Stomach (tissue), 9 donors: Measurements from ENCODE around the gene CPXM2. TPM values are rescaled to one million over a fixed set of nuclear protein-coding genes. Genes with fewer than 3 reads are reported as not detected.

Experiments
- DNase-seq, 2 donors: peaks; one replicate each; pipeline versions ENCODE4 v3.0.0 to v3.0.0-alpha.2; 2013 to 2019
- H3K27ac ChIP-seq, 5 donors: fragments of 200-600 bp in 4 of 5; sonication (generic) in 4 of 5; one replicate each; pipeline ENCODE4 v1.5.1; 2013 to 2019; ENCODE audit warnings: mild to moderate bottlenecking in 1 of 5, moderate library complexity in 1 of 5
- H3K27me3 ChIP-seq, 3 donors: fragments of 200-600 bp; sonication (generic); one replicate each; pipeline ENCODE4 v1.5.1; 2017 to 2019; ENCODE audit warnings: mixed run types in 1 of 3
- H3K36me3 ChIP-seq, 4 donors: fragments of 200-600 bp; sonication (generic); 1 replicate in 3 of 4; 2 replicates in 1 of 4; pipeline ENCODE4 v1.5.1; 2016 to 2019
- H3K4me1 ChIP-seq, 4 donors: fragments of 200-600 bp; sonication (generic); one replicate each; pipeline ENCODE4 v1.5.1; 2016 to 2019
- H3K4me3 ChIP-seq, 4 donors: fragments of 200-600 bp; sonication (generic) in 3 of 4; one replicate each; pipeline ENCODE4 v1.5.1; 2016 to 2019; ENCODE audit warnings: mild to moderate bottlenecking in 1 of 4
- H3K9me3 ChIP-seq, 4 donors: fragments of 200-600 bp; sonication (generic); one replicate each; pipeline ENCODE4 v1.5.1; 2016 to 2019
- CTCF ChIP-seq, 7 experiments: fragments of 450-650 bp in 4 of 7; fragments of 200-600 bp in 3 of 7; sonication (generic) in 3 of 7; IDR thresholded peaks; one replicate each; pipeline ENCODE4 v1.5.1; 2016 to 2019; ENCODE audit warnings: antibody characterized with exemption in 7 of 7, control low read depth in 2 of 7, mild to moderate bottlenecking in 1 of 7
- EP300 ChIP-seq: sonication (generic); formaldehyde crosslinking; IDR thresholded peaks from one replicate; pipeline ENCODE4 v1.6.1; 2017; ENCODE audit warnings: antibody characterized with exemption
- POLR2A ChIP-seq, 4 donors: fragments of 450-650 bp; IDR thresholded peaks; one replicate each; pipeline ENCODE4 v1.6.1; 2016; ENCODE audit warnings: antibody characterized with exemption in 4 of 4, control low read depth in 2 of 4, mild to moderate bottlenecking in 1 of 4, moderate library complexity in 1 of 4
- POLR2AphosphoS5 ChIP-seq, 3 donors: sonication (generic); formaldehyde crosslinking; IDR thresholded peaks; one replicate each; pipeline ENCODE4 v1.6.1; 2016; ENCODE audit warnings: antibody characterized with exemption in 3 of 3
- WGBS, 5 donors: extraction: QIAGEN DNeasy Blood & Tissue Kit in 3 of 5; methylation state at CpG; one replicate each; pipeline versions ENCODE4 v1.1.5 to v1.1.7; 2013 to 2018; 5-methylcytosine and 5-hydroxymethylcytosine counted together
- intact Hi-C: fragments of 100-400 bp; cut with DNase I; formaldehyde crosslinking; loops from one replicate; pipeline ENCODE4 v1.15.1; 2023; ENCODE audit warnings: low total_unique reads
- polyA plus RNA-seq, 3 donors: library from polyadenylated mRNA; stranded (reverse); fragments of 200-250 nt; gene quantifications; one replicate each; pipeline ENCODE4 v1.2.3, GENCODE V29; 2013
- total RNA-seq, 5 donors: library from RNA; depleted of rRNA; stranded (reverse); fragments of >200 nt; gene quantifications; one replicate each; pipeline versions ENCODE4 v1.1.0 to v1.2.3, GENCODE V29; 2014 to 2016
- donor health status: healthy with polysubstance abuse.
- donor health status: Bipolar disorder and iron deficiency.
- donor health status: healthy.

CPXM2 gene
- total and polyA plus RNA-seq, 8 donors, result 0.46 to 33.5 (median 9.9) TPM

GRCh38 chr10:123862421-123863182 is 29.0 kb downstream of the CPXM2 start:
- no peak overlapping the region for H3K4me3 ChIP-seq
- TF ChIP-seq EP300 (no peak), POLR2A (IDR thresholded peaks at IDR 0.05) (no peak), CTCF (IDR thresholded peaks at IDR 0.05) (no peak), POLR2AphosphoS5 (IDR thresholded peaks at IDR 0.05) (no peak)
- intact Hi-C loops, result no loop called here

GRCh38 chr10:123860856-123861255 is 30.8 kb downstream of the CPXM2 start:
- no peaks in the 10 kb centered on the region for H3K9me3 ChIP-seq
- WGBS, 5 donors, result 76 to 86% (median 82%) methylated on average over 7 of the region's 7 CpGs
- peaks cover 0 to 5% (median 0%) of the 10 kb centered on the region in 3 donors for H3K27me3 ChIP-seq
- intact Hi-C loops, result no loop called here
- no peak overlapping the region for H3K4me3 ChIP-seq
- H3K4me1 ChIP-seq, result peaks cover 0 to 35% (median 3%) of the 10 kb centered on the region in 4 donors
- peak overlapping the region in 3 of 5 donors; percentile 20 to 93 (median 32) for H3K27ac ChIP-seq
- DNase-seq, result no peak
- no peaks in the 10 kb centered on the region for H3K36me3 ChIP-seq
- no peak for TF ChIP-seq POLR2AphosphoS5 (IDR thresholded peaks at IDR 0.05)
- no peak for TF ChIP-seq CTCF (IDR thresholded peaks at IDR 0.05)
- TF ChIP-seq POLR2A (IDR thresholded peaks at IDR 0.05), result no peak
- TF ChIP-seq EP300, result no peak

More at GRCh38 chr10:123862421-123863182, 29.0 kb downstream of the CPXM2 start:
- peaks cover 0 to 37% (median 3%) of the 10 kb centered on the region in 4 donors for H3K4me1 ChIP-seq
- H3K9me3 ChIP-seq, result no peaks in the 10 kb centered on the region
- peaks cover 0 to 5% (median 0%) of the 10 kb centered on the region in 3 donors for H3K27me3 ChIP-seq
- no peak for DNase-seq
- 74 to 88% (median 79%) methylated on average over 9 of the region's 9 CpGs for WGBS, 5 donors
- H3K36me3 ChIP-seq, result no peaks in the 10 kb centered on the region
- H3K27ac ChIP-seq, result peak overlapping the region in 3 of 5 donors; percentile 70 to 93 (median 79)

- intact Hi-C loops, result no loop called here
- H3K4me1 ChIP-seq, result peaks cover 0 to 41% (median 3%) of the 10 kb centered on the region in 4 donors
- DNase-seq, result no peak
- H3K27me3 ChIP-seq, result peaks cover 0 to 5% (median 0%) of the 10 kb centered on the region in 3 donors
- H3K9me3 ChIP-seq, result no peaks in the 10 kb centered on the region
- no peaks in the 10 kb centered on the region for H3K36me3 ChIP-seq
- H3K27ac ChIP-seq, result peak overlapping the region in 3 of 5 donors; percentile 8 to 93 (median 20)
- no peak overlapping the region for H3K4me3 ChIP-seq
- TF ChIP-seq EP300 (no peak), CTCF (IDR thresholded peaks at IDR 0.05) (no peak), POLR2AphosphoS5 (IDR thresholded peaks at IDR 0.05) (no peak), POLR2A (IDR thresholded peaks at IDR 0.05) (no peak)
- WGBS, 5 donors, result 87 to 93% (median 91%) methylated on average over 5 of the region's 5 CpGs
Measured at GRCh38 chr10:123860209-123860608, 31.4 kb downstream of the CPXM2 start.

- intact Hi-C loops, result no loop called here
- no peak overlapping the region for H3K4me3 ChIP-seq
- peak overlapping the region in 2 of 5 donors; percentile 63 to 93 for H3K27ac ChIP-seq
- no peaks in the 10 kb centered on the region for H3K36me3 ChIP-seq
- no peaks in the 10 kb centered on the region for H3K9me3 ChIP-seq
- WGBS, 5 donors, result 74 to 79% (median 77%) methylated on average over 10 of the region's 10 CpGs
- no peak for DNase-seq
- H3K4me1 ChIP-seq, result peaks cover 0 to 46% (median 3%) of the 10 kb centered on the region in 4 donors
- TF ChIP-seq CTCF (IDR thresholded peaks at IDR 0.05), result no peak
- no peak for TF ChIP-seq POLR2AphosphoS5 (IDR thresholded peaks at IDR 0.05)
- TF ChIP-seq EP300, result no peak
- TF ChIP-seq POLR2A (IDR thresholded peaks at IDR 0.05), result no peak
- peaks cover 0 to 5% (median 0%) of the 10 kb centered on the region in 3 donors for H3K27me3 ChIP-seq
Measured at GRCh38 chr10:123859653-123860050, 32.0 kb downstream of the CPXM2 start.
